ENCODE measurements around the gene ZNF438. TPM values are rescaled to one million over a fixed set of nuclear protein-coding genes. Genes with fewer than 3 reads are reported as not detected.
"Not testable (repeated sequence)": the region's sequence is repeated elsewhere in the genome, so short reads cannot be mapped to it uniquely, and the experiment has no call there.

Gene ZNF438
- total RNA-seq, 1 donor from 2014 or later = 1.3 TPM

- Histone ChIP-seq H3K9ac (no peak overlapping the region), H3K27ac (no peak overlapping the region), H3K4me2 (no peak overlapping the region), H3K79me2 (ENCODE audit: low read depth) (no peaks in the 10 kb centered on the region), H4K20me1 (ENCODE audit: low read depth) (no peaks in the 10 kb centered on the region), H3K27me3 (no peaks in the 10 kb centered on the region), H2AFZ (replicated peaks) (no peak overlapping the region), H3F3A (ENCODE audit: low read depth) (no peaks in the 10 kb centered on the region), H3K36me3 (no peaks in the 10 kb centered on the region), H3K9me3 (ENCODE audit: low read depth) (no peaks in the 10 kb centered on the region), H3K4me1 (no peaks in the 10 kb centered on the region), H3K4me3 (no peak overlapping the region)
- Mint-ChIP-seq H3K9me3 (peaks cover 3% of the 10 kb centered on the region), H3K36me3 (peaks cover 4% of the 10 kb centered on the region), H3K27me3 (ENCODE audit: insufficient read depth, low read depth) (no peaks in the 10 kb centered on the region), H3K4me1 (no peaks in the 10 kb centered on the region), H3K27ac (no peak overlapping the region), H3K4me3 (no peak overlapping the region)
- TF ChIP-seq CTCF (IDR thresholded peaks at IDR 0.05) (no peak), EZH2phosphoT487 (IDR thresholded peaks at IDR 0.05) (no peak), EZH2 (IDR thresholded peaks at IDR 0.05) (no peak)
- no peak for DNase-seq (ENCODE audit: low spot score)
These were observed 45.6 kb downstream of the ZNF438 start for GRCh38 chr10:30986053-30986555.

- Histone ChIP-seq H3K4me1 (no peaks in the 10 kb centered on the region), H3K27me3 (no peaks in the 10 kb centered on the region), H3F3A (ENCODE audit: low read depth) (no peaks in the 10 kb centered on the region), H3K79me2 (ENCODE audit: low read depth) (no peaks in the 10 kb centered on the region), H3K27ac (no peak overlapping the region), H2AFZ (replicated peaks) (no peak overlapping the region), H3K4me3 (no peak overlapping the region), H3K9me3 (ENCODE audit: low read depth) (no peaks in the 10 kb centered on the region), H4K20me1 (ENCODE audit: low read depth) (no peaks in the 10 kb centered on the region), H3K9ac (no peak overlapping the region), H3K4me2 (no peak overlapping the region), H3K36me3 (no peaks in the 10 kb centered on the region)
- peaks cover 3% of the 10 kb centered on the region for H3K9me3 Mint-ChIP-seq
- no peak overlapping the region for H3K4me3 Mint-ChIP-seq
- H3K27ac Mint-ChIP-seq = no peak overlapping the region
- peaks cover 7% of the 10 kb centered on the region for H3K36me3 Mint-ChIP-seq
- TF ChIP-seq EZH2phosphoT487 (IDR thresholded peaks at IDR 0.05) (no peak), CTCF (IDR thresholded peaks at IDR 0.05) (no peak), EZH2 (IDR thresholded peaks at IDR 0.05) (no peak)
- H3K4me1 Mint-ChIP-seq = no peaks in the 10 kb centered on the region
- H3K27me3 Mint-ChIP-seq (ENCODE audit: insufficient read depth, low read depth) = no peaks in the 10 kb centered on the region
- DNase-seq (ENCODE audit: low spot score) = no peak
These were observed 46.2 kb downstream of the ZNF438 start for GRCh38 chr10:30985512-30985911.

- no peaks in the 10 kb centered on the region for H3K27me3 Mint-ChIP-seq (ENCODE audit: insufficient read depth, low read depth)
- H3K27ac Mint-ChIP-seq = no peak overlapping the region
- no peaks in the 10 kb centered on the region for H3K4me1 Mint-ChIP-seq
- Histone ChIP-seq H3K9me3 (ENCODE audit: low read depth) (no peaks in the 10 kb centered on the region), H2AFZ (replicated peaks) (no peak overlapping the region), H3K27ac (no peak overlapping the region), H4K20me1 (ENCODE audit: low read depth) (no peaks in the 10 kb centered on the region), H3K27me3 (no peaks in the 10 kb centered on the region), H3K9ac (no peak overlapping the region), H3K4me2 (no peak overlapping the region), H3K79me2 (ENCODE audit: low read depth) (no peaks in the 10 kb centered on the region), H3F3A (ENCODE audit: low read depth) (no peaks in the 10 kb centered on the region), H3K4me1 (no peaks in the 10 kb centered on the region), H3K36me3 (no peaks in the 10 kb centered on the region), H3K4me3 (no peak overlapping the region)
- no peak for TF ChIP-seq EZH2phosphoT487 (IDR thresholded peaks at IDR 0.05)
- TF ChIP-seq EZH2 (IDR thresholded peaks at IDR 0.05) = no peak
- no peak for TF ChIP-seq CTCF (IDR thresholded peaks at IDR 0.05)
- no peak for DNase-seq (ENCODE audit: low spot score)
- peaks cover 12% of the 10 kb centered on the region for H3K36me3 Mint-ChIP-seq
- H3K4me3 Mint-ChIP-seq = no peak overlapping the region
- H3K9me3 Mint-ChIP-seq = peaks cover 8% of the 10 kb centered on the region
These were observed 46.9 kb downstream of the ZNF438 start for GRCh38 chr10:30984563-30985328.

GRCh38 chr10:30983209-30983608 lies 48.5 kb downstream of the ZNF438 start:
- peaks cover 13% of the 10 kb centered on the region for H3K36me3 Mint-ChIP-seq
- H3K4me3 ChIP-seq; H3K27me3 ChIP-seq; H3K9me3 Mint-ChIP-seq; H3K4me1 ChIP-seq; H2AFZ ChIP-seq (replicated peaks); H3K9ac ChIP-seq; H3K9me3 ChIP-seq (ENCODE audit: low read depth); H3K27ac ChIP-seq; H3K4me1 Mint-ChIP-seq; H4K20me1 ChIP-seq (ENCODE audit: low read depth); H3K27ac Mint-ChIP-seq; H3K4me2 ChIP-seq; H3K27me3 Mint-ChIP-seq (ENCODE audit: insufficient read depth, low read depth); DNase-seq (ENCODE audit: low spot score); H3K36me3 ChIP-seq; H3K79me2 ChIP-seq (ENCODE audit: low read depth); H3F3A ChIP-seq (ENCODE audit: low read depth); H3K4me3 Mint-ChIP-seq: not testable (repeated sequence)

Measured in neural progenitor cell (in vitro differentiated cells).